MG63 (cell line): Measurements from ENCODE around the gene FAAH. TPM values are rescaled to one million over a fixed set of nuclear protein-coding genes. Genes with fewer than 3 reads are reported as not detected.

Experiments
- DNase-seq: peaks from one replicate; pipeline ENCODE4 v3.0.0-alpha.2; 2020
- H3K27me3 ChIP-seq: fragments of 250-450 bp; sonication (Bioruptor Pico); 2 replicates; pipeline ENCODE4 v1.5.1; 2020; ENCODE audit warnings: mild to moderate bottlenecking, moderate library complexity
- H3K36me3 ChIP-seq: fragments of 250-450 bp; sonication (Bioruptor Pico); 2 replicates; pipeline ENCODE4 v1.5.1; 2020; ENCODE audit warnings: mild to moderate bottlenecking, moderate library complexity
- H3K4me3 ChIP-seq: fragments of 250-450 bp; sonication (Bioruptor Pico); 2 replicates; pipeline ENCODE4 v1.5.1; 2020; ENCODE audit warnings: mild to moderate bottlenecking, moderate library complexity
- H3K9me3 ChIP-seq: fragments of 250-450 bp; sonication (Bioruptor Pico); 2 replicates; pipeline ENCODE4 v1.5.1; 2020; ENCODE audit warnings: mild to moderate bottlenecking, moderate library complexity
- total RNA-seq: library from RNA; depleted of rRNA; stranded (reverse); fragments of >200 nt; shearing (Covaris generic); gene quantifications from 2 replicates; pipeline ENCODE4 v1.2.3, GENCODE V29; 2014; ENCODE audit warnings: low replicate concordance

Gene FAAH
- total RNA-seq, 1 experiment from 2014 or later = 0.16 TPM

DNA sequence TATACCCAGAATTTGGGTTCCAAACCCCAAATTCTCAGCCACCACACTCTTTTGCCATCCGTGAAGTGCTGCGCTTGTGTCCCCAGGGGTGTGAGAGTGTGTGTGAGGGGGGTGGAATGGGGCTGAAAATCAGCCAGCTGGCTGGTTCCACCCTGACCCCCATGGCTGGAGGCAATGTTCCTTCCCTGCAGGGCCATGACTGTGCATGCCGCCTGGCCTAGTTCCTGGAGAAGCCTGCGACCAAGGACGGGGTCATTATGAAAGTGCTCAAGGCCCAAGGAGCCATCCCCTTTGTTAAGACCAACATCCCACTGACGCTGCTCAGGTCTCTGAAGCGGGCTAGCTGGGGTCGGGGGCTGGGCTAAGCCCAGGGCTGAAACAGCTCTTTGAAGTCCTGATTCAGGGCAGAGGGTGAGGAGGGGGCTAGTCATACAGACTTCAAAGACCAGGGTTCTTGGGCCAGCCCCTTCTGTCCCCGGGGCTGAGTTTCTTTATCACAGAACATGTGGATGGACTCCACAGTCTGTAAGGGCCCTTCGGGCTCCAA lies 38.7 kb downstream of the FAAH start:
- H3K4me3 ChIP-seq = no peak overlapping the region
- no peak for DNase-seq
- no peaks in the 10 kb centered on the region for H3K27me3 ChIP-seq
- H3K9me3 ChIP-seq = no peaks in the 10 kb centered on the region
- H3K36me3 ChIP-seq = no peaks in the 10 kb centered on the region

DNA sequence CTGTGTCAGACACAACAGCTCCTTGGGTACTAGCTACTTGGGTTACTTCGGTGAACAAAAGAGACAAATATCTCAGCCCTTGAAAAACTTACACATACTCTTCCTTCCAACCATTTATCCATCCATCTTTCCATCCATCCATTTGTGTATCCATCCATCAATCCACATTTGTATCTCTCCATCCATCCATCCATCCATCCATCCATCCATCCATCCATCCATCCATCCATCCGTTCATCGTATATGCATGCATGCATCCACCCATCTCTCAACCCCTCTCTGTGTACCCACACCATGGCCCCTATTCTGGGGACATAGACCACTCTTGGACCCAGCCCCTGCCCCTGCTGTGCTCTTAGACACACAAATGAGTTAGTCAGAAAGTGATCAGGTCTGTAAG lies 40.2 kb downstream of the FAAH start:
- H3K27me3 ChIP-seq = no peaks in the 10 kb centered on the region
- DNase-seq = no peak
- no peak overlapping the region for H3K4me3 ChIP-seq
- H3K36me3 ChIP-seq = no peaks in the 10 kb centered on the region
- H3K9me3 ChIP-seq = no peaks in the 10 kb centered on the region

DNA sequence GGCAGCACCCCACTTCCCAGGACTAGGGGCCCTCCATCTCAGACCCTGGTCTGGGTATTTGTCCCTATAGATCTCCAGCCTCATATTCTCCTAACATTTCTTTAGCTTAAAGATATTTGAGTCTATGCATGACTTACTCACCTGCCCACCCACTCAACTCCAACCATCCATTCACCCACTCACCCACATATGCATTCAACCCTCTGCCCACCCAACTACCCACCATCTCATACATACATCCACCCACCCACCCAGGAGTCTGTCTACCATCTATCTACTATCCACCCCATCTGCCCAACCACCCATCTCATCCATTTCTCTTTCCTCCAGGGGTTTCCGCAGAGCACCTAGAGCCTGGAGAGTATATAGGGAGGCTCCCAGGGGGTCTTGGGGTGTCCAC lies 42.7 kb downstream of the FAAH start:
- DNase-seq = no peak
- no peaks in the 10 kb centered on the region for H3K36me3 ChIP-seq
- H3K27me3 ChIP-seq = no peaks in the 10 kb centered on the region
- no peak overlapping the region for H3K4me3 ChIP-seq
- H3K9me3 ChIP-seq = no peaks in the 10 kb centered on the region

DNA sequence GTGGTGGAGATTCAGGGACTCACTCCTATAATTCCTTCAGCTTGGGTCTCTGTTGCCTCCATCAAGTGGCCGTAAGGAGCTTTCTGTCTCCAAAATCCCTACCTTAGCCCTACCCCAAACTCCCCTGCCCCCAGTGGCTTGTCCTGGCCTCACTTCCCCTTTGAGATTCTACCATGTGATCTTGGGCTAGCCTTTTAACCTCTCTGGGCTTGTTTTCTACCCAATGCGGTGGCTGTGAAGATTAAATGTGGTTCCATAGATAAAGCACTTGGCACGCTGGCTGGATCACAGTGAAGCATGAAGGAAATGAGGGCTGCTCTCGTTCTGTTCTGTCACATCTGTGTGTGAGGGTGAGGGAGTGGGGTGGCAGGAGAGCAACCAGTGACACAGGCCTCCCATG lies 43.6 kb downstream of the FAAH start:
- Histone ChIP-seq H3K9me3 (no peaks in the 10 kb centered on the region), H3K27me3 (no peaks in the 10 kb centered on the region), H3K36me3 (no peaks in the 10 kb centered on the region), H3K4me3 (no peak overlapping the region)
- no peak for DNase-seq

DNA sequence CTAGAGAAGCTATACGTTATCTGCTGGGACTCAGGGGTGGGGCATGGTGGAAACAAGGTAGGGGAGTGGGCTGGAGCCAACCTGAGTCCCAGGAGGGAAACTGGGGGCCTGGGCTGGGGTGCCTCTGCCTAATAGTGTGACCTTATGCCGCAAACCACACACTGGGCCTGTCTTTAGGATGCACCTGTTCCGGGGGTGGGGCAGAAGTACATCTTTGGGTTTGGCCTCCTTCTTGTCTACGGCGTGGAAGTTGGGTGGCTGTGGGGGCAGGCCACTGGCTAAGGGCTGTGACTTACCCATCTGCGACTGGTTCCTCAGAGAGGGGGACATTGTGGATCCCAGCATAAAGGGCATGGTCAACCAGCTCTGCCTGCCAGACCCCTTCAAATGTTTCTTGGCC lies 44.2 kb downstream of the FAAH start:
- H3K36me3 ChIP-seq = no peaks in the 10 kb centered on the region
- no peak overlapping the region for H3K4me3 ChIP-seq
- no peak for DNase-seq
- H3K9me3 ChIP-seq = no peaks in the 10 kb centered on the region
- no peaks in the 10 kb centered on the region for H3K27me3 ChIP-seq

DNA sequence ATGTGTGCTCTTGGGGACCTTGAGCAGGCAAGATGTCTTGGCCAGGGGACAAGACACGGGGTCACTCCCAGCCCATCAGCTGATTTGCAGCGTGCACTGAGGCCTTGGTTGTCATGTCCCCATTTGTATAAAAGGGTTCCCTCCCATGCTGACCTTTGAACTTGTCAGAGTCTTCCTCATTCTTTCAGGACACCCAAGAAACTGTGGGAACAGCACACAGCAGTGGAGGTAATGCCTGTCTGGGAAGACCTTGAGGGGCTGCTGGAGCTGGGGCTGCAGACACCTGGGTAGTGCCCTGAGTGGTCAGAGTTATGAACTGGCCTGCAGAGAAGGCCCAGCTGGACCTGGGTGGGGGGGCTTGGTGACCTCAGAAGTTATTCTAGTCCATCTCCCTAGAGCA lies 46.4 kb downstream of the FAAH start:
- H3K36me3 ChIP-seq = no peaks in the 10 kb centered on the region
- no peak for DNase-seq
- H3K9me3 ChIP-seq = no peaks in the 10 kb centered on the region
- no peaks in the 10 kb centered on the region for H3K27me3 ChIP-seq
- H3K4me3 ChIP-seq = no peak overlapping the region

DNA sequence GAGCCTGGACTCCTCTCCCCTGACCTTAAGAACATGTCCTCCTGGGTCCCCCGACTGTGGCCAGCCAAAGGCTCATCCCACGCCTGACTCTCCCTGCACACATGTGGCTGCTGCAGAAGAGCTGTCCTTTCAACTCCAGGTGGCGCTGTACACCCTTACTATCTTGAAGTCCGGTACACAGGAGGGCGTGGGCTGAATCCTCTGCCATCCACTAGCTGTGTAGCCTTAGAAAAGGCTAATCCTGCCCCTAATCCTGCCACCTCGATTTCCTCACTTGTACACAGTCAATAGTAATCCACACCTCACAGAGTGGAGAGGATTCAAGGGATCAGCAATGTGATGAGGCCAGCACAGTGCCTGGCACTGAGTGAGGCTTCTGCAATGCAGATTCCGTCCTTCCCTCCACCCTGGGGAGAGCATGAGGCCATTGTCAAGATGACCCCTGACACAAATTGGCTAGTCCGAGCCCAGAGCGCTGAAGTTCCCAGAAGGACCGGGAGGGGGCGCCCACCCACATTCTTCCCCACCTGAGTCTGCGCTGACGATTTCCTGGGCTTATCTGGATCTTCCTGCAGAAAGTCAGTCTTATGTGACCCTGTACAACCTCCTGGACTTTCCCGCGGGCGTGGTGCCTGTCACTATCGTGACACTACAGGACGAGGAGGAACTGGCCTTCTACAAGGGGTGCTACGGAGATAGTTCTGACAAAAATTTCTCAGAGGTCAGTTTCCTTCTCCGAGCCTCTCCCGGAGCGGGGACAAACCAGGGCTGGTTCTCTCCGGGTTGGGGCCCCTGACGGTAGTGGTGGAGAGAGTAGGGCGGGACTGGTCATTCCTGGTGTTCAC lies 48.4 kb downstream of the FAAH start:
- Histone ChIP-seq H3K9me3 (no peaks in the 10 kb centered on the region), H3K36me3 (no peaks in the 10 kb centered on the region), H3K27me3 (no peaks in the 10 kb centered on the region), H3K4me3 (peak overlapping the region; percentile 44)
- peak; percentile 71 for DNase-seq

DNA sequence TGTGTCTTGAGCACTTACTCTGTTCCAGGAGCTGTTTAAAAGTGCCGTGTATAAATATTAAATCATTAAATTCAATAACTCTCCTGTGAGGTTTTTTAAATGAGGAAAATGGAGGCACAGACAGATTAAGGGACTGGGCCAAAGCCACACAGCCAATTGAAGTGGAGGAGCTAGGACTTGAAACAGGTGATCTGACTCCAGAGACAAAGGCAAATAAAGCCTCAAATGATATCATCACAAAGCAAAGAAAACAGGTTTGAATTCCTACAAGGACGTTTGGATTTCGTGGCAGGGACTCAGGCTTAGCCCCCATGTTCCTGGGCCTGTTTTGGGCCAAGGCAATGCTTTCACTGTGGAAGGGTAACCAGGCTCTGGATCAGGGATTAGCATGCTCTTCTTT lies 50.3 kb downstream of the FAAH start:
- DNase-seq = no peak
- no peaks in the 10 kb centered on the region for H3K27me3 ChIP-seq
- H3K36me3 ChIP-seq = no peaks in the 10 kb centered on the region
- H3K9me3 ChIP-seq = no peaks in the 10 kb centered on the region
- no peak overlapping the region for H3K4me3 ChIP-seq

DNA sequence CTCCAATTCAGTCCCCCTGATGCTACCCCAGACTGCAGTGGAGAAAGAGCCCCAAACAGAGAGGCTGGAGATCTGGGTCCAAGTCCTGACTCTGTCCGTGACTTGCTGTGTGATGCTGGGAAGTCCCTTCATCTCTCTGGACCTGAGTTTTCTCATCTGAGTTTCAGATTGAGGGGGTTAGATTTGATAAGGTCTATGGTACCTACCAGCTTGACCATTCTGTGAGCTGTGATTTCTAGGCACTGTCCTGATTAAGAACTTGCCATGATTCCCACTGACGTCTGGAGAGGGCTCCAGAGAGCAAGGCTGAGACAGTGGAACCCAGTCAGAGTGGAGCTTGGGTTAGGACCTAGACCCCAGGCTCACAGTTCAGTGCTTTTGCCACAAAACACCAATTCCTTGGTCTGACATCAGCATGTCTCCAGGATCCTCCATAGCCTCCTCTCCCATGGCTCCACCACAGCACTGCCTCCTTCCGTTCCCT lies 51.7 kb downstream of the FAAH start:
- DNase-seq = no peak
- no peaks in the 10 kb centered on the region for H3K36me3 ChIP-seq
- H3K4me3 ChIP-seq = no peak overlapping the region
- H3K27me3 ChIP-seq = no peaks in the 10 kb centered on the region
- H3K9me3 ChIP-seq = no peaks in the 10 kb centered on the region

DNA sequence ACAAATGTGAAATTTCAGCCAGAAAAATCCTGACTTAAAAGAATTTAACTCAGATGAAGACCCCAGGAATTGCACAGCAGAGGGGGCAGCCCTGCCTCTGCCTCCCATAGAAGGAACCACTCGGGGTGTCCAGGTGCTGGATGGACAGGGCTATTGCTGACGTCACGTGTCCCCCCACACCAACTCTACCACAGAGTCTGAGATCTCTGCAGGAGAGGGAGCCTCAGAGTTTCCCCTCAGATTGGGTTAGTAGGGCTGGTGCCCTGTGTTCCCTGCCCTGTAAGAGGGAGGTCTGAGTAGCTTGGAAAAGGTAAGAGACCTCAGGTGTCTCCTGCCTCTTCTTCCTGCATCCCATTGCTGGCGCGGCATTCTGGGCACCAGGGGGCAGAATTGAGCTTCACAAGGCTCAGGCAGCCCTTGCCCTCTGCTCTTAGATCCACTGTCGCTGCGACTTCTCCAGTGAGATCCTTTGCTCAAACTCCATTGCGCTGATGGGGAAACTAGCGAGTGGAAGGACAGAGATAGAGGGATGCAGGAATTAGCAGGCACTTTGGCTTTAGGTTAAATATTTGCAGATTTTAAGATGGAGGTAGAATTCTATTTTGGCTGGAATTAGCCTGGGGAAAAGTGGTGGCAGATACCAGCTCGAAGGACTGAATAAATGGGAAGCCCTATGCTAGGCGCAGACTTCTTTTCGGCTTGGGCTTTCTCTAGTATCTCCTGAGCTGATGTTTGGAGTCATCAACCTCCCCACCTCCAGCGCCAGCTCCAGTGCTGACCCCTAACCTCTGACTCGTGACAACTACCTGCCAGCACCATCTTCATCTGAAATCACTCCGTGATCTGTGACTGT lies 52.8 kb downstream of the FAAH start:
- no peaks in the 10 kb centered on the region for H3K27me3 ChIP-seq
- H3K9me3 ChIP-seq = no peaks in the 10 kb centered on the region
- H3K4me3 ChIP-seq = no peak overlapping the region
- H3K36me3 ChIP-seq = no peaks in the 10 kb centered on the region
- DNase-seq = peak; percentile 59

DNA sequence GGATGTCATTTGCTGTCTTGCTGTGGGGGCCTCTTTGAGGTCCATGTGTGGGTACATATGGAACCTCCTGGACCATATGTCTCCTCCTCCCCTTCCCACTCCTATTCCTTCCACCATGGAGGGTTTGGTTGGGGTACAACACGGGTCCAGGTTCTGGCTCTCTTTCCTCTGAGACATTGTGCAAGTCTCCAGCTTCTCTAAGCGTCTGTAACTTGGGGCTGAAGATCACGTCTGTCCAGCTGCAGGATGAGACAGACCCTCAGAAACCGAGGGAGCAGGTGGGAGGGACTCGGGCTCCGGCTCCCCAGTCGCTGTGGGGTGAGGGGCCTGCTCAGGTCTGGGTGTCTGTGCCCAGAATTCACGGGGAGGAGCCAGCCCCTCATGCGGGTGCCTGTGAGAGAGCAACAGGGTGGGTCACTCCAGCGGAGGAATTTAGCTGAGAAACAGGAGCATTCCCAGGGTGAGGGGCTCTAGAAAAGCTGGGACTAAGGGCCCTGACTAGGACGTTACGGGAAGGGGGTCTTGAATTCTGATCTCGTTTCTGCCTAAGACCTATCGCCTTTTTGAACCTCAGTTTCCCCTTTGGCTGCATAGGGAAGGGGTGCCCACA lies 53.5 kb downstream of the FAAH start:
- H3K27me3 ChIP-seq = no peaks in the 10 kb centered on the region
- DNase-seq = no peak

DNA sequence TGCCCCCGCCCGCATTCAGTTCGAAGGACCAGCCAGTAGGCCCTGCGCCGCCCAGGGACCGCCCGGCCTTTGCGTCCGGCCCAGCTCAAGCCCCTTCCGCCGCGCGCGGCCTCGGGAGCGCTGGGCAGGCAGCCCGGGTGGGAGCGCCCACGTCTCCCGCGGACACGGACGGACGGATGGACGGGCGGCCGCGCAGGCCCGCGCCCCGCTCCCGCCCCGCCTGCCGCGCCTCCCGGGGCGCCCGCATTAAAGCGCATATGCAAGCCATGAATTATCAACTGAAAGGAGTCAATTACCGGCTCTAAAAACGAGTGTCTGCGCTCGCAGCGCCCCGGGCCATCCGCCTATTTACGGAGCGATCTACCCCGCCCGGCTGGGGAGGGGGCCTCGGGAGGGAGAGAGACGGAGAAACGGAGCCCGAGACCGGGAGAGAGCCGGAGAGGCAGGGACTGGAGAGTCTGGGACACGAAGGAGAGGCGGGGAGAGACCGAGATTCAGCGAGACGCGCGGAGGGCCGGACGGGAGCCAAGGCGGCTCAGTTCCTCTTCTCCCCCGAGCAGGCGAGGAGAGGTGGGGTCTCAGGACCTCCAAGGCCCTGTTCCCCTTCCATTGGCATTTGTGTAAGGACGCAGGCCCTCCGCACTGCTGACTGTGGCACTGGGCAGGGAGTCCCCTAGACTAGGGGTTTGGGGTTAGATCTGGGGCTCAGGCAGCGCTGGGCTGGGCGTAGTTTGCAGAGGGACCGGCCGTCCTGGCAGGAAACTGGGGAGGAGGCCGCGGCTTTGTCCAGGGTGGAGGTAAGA lies 54.2 kb downstream of the FAAH start:
- H3K36me3 ChIP-seq = no peaks in the 10 kb centered on the region

More for the DNA sequence above, 53.5 kb downstream of the FAAH start:
- Histone ChIP-seq H3K4me3 (no peak overlapping the region), H3K9me3 (no peaks in the 10 kb centered on the region), H3K36me3 (no peaks in the 10 kb centered on the region)

DNA sequence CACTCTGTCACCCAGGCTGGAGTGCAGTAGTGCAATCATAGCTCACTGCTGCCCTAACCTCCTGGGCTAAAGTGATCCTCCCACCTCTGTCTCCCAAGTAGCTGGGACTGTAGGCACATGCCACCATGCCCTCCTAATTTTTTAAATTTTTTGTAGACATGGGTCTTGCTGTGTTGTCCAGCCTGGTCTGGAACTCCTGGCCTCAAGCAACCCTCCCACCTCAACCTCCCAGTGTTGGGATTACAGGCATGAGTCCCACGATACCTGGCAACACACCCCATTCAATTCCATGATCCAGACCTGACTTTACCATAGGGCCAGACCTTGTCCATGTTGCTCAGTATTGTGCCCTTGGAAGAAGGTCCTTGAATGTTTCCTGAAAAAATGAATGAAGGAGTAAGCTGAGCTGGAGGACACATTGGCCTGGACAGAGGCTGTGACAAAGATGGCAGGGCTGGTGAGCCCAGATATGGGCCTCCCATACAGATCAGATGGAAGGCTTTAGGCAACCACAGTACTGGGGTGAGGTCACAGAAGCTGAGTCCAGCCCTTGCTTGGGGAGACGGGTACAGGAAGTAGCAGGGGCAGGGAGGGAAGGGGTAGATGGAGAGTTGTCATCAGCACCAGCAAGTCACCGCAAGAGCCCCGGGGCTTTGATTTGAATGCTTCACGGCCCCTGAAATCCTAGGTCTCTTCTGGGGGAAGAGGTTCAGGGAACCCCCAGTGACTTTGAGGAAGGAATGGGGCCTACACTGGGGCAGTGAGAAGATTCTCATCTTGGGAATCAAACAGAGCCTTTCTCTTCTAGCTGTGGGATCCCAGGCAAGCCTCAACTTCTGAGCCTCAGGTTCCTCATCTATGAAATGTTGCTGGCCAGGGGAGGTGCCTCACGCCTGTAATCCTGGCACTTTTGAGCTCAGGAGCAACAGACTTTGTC lies 55.4 kb downstream of the FAAH start:
- Histone ChIP-seq H3K27me3 (no peaks in the 10 kb centered on the region), H3K9me3 (no peaks in the 10 kb centered on the region), H3K36me3 (no peaks in the 10 kb centered on the region), H3K4me3 (no peak overlapping the region)
- DNase-seq = no peak

More for the DNA sequence above, 54.2 kb downstream of the FAAH start:
- H3K27me3 ChIP-seq = no peaks in the 10 kb centered on the region
- DNase-seq = no peak
- H3K4me3 ChIP-seq = no peak overlapping the region
- H3K9me3 ChIP-seq = no peaks in the 10 kb centered on the region

DNA sequence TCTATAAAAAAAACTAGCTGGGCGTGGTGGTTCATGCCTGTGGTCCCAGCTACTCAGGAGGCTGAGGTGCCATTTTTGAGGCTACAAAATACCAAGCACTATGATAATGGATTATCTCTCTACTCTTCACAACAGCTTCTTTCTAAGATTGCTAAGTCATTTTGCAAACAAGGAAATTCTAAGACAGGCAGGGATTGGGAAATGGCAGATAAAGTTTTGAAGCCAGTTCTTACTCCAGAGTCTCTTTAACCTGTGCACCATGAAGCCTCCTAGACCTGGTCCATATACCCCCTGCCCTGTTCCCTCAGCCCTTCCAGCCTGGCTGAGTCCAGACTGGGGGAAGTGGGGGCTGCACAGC lies 56.0 kb downstream of the FAAH start:
- no peak for DNase-seq
- Histone ChIP-seq H3K9me3 (no peaks in the 10 kb centered on the region), H3K36me3 (no peaks in the 10 kb centered on the region), H3K4me3 (no peak overlapping the region), H3K27me3 (no peaks in the 10 kb centered on the region)
